GM12872 (cell line): ENCODE data around the gene KLHL18.

Experiments
- CTCF ChIP-seq: IDR thresholded peaks from 3 replicates; pipeline ENCODE4 v1.5.1; 2011; ENCODE audit warnings: low read depth, mild to moderate bottlenecking, low read length, moderate library complexity; ENCODE audit not compliant: insufficient read depth

Gene KLHL18

DNA sequence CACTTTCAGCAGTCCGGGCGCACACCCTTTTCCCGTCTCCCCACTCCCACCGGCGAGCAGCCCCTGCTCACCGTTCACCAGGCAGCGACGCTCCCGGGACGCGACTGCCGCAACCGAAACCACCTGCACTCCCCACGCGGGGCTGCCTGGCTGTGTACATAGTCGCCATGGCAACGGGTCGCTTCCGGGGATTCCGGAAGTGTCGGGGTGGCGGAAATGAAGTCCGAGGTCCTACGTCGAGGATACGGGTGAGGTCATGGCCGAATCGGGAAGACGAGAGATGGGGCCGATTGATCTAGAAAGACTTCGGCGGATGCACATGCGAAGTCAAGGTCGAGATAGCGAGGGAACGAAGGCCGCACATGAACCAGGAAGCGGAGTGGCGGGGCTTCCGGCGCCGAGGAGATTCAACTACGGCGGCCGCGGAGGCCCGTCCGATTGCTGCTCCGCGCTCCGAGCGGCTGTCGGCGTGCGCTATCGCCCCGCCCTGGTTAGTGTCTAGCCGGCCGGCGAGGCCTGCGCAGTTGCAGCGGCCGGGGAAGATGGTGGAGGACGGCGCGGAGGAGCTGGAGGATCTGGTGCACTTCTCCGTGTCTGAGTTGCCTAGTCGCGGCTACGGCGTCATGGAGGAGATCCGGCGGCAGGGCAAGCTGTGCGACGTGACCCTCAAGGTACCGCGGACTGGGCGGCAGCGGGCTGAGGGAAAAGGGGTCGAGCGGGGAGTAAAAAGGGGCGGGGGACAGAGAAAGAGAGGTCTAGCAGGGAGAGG, at the start of gene KLHL18, which contains the start of gene KIF9:
Gene KLHL18 (plus strand): TSS at position 521 of the 769 bp plus-strand sequence. CDS start 22 bp downstream, at position 543.
Gene KIF9 (minus strand): TSS at position 376 of the 769 bp plus-strand sequence. CDS start 5,425 bp downstream, outside the sequence.
- no peak for TF ChIP-seq CTCF

DNA sequence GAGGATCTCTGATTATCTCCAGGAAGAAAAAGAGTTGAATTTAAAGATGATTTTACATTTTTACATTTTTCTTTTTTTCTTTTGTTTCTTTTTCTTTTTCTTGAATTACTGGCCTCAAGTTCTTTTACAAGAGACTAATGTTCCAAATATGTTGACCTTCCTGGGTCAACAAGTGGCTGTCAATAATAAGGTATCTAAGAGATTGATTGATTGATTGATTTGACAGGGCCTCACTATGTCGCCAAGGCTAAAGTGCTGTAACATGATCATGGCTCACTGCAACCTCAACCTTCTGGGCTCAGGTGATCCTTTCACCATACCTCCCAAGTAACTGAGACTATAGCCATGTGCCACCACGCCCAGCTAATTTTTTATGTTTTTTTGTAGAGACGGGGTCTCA, 44.7 kb upstream of the KLHL18 start:
- TF ChIP-seq CTCF = no peak

GRCh38 chr3:47239929-47240328, 42.8 kb upstream of the KLHL18 start:
- no peak for TF ChIP-seq CTCF

DNA sequence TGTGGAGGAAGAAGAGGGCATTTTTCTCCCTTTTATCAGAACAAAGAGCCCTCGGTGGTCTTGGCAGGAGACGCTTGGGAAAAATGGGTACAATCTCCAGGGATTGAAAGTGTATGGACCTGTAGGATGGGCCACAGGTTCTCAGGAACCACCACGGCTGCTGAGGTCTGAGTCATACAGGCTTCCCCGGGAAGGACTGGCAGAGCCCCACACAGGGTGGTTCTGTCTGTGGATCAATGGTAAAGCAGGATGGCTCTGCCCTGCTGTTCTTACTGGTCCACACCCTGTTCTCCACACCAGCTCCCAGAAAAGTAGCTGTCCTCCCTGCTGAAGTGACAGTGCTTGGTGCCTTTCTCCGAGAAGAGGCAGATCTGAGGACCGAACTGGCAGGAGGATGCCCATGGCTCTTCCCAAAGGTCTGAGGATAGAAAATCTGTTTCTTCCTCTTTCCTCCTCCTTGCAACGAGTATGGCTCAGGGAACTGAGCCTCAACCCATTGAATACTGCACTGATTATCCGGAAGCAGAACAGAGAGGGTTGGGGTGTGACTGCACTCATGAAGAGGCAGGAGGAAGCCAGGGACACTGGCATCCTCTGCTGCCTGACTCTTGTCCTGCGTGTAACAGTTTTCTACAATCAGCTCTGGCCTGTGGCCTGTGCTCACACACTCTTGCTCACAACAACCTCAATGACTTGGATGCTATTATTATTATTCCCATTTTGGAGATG, 39.2 kb upstream of the KLHL18 start:
- 0 out of 3 replicates have a peak, but pooled peaks have one; percentile 15 for TF ChIP-seq CTCF

DNA sequence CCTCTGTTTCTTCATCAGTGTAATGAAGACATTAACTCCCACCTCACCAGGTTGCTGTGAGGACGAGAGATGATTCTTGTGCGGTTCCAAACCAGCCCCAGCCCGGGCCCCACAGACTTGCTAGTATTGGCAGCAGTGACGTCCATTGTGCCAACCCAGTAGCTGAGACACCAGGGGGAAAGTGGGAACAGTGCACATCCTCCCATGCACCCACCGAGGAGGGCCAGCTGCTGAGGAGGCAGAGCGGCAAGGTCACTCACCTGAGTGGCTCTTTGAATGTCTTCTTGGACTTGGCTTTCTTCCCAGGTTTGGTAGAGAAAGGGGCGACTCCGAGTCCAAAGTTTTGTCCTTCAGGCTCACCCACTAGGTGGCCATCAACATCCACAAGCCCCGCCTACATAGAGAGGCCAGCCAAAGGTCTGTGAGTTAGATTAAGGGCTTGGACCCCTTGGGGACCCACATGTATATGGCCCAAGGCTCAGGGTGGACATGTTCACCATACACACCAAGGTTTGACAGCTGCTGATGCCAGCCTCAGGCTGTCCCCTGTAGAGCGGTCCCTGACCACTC, 38.1 kb upstream of the KLHL18 start:
- no peak for TF ChIP-seq CTCF

DNA sequence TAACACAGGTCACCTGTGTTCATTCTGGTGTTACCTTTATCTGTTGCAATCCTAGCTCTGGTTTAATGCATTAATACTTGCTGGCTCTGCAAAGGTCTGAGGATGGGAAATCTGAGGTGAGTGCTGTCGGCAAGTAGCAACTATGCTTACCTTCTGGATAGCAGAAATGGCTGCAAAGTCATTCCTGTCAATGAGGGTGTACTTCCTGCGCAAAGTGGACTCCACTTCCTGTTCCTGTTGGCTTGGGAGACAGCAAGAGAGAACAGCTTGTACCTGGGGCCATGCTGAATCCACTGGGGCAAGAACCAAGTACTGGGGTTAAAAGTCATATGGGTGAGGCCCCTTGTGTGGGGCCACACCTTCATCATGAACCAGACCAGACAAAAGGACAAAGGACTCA, 37.5 kb upstream of the KLHL18 start:
- TF ChIP-seq CTCF = no peak

GRCh38 chr3:47247131-47248064, 35.3 kb upstream of the KLHL18 start:
- no peak for TF ChIP-seq CTCF
